ENCODE results near the gene ZRANB3.
"Not testable (repeated sequence)": the region's sequence is repeated elsewhere in the genome, so short reads cannot be mapped to it uniquely, and the experiment has no call there.

ZRANB3 gene

DNA sequence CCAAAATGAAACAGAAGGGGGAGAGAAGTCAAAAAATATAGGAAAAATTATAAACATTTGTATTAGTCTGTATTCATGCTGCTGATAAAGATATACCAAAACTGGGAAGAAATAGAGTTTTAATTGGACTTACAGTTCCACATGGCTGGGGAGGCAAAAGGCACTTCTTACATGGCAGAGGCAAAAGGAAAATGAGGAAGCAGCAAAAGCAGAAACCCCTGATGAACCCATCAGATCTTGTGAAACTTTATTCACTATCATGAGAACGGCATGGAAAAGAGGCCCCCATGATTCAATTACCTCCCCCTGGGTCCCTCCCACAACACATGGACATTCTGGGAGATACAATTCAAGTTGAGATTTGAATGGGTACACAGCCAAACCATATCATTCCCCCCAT, 79.1 kb downstream of the ZRANB3 start:
- ATAC-seq (no peak), DNase-seq (ENCODE audit: low spot score in 2 of 2) (no peak)
- no peaks in the 10 kb centered on the region for H3K36me3 Mint-ChIP-seq
- H3K4me3 Mint-ChIP-seq: no peak overlapping the region
- H3K27ac Mint-ChIP-seq: no peak overlapping the region
- H3K9me3 Mint-ChIP-seq: peaks cover 15% of the 10 kb centered on the region
- H3K4me1 Mint-ChIP-seq: no peaks in the 10 kb centered on the region

DNA sequence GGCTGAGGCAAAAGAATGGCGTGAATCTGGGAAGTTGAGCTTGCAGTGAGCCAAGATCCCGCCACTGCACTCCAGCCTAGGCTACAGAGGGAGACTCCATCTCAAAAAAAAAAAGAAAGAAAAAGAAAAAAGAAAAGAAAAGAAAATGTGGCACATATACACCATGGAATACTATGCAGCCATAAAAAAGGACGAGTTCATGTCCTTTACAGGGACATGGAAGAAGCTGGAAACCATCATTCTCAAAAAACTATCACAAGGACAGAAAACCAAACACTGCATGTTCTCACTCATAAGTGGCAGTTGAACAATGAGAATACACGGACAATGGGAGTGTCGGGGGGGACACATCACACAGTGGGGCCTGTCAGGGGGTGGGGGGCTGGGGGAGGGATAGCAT, 88.0 kb downstream of the ZRANB3 start:
- H3K9me3 Mint-ChIP-seq: peaks cover 13% of the 10 kb centered on the region
- H3K36me3 Mint-ChIP-seq; H3K4me3 Mint-ChIP-seq; ATAC-seq; H3K27ac Mint-ChIP-seq; DNase-seq (ENCODE audit: low spot score in 2 of 2); H3K4me1 Mint-ChIP-seq: not testable (repeated sequence)

DNA sequence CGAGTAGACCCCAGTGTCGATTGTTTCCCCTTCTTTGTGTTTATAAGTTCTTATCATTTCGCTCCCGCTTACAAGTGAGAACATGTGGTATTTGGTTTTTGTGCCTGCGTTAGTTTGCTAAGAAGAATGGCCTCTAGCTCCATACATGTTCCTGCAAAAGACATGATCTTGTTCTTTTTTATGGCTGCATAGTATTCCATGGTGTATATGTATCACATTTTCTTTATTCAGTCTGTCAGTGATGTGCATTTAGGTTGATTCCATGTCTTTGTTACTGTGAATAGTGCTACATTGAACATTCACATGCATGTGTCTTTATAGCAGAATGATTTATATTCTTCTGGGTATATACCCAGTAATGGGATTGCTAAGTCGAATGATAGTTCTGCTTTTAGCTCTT, 95.9 kb downstream of the ZRANB3 start:
- not testable (repeated sequence) for ATAC-seq; DNase-seq (ENCODE audit: low spot score in 2 of 2); H3K4me1 Mint-ChIP-seq; H3K4me3 Mint-ChIP-seq; H3K36me3 Mint-ChIP-seq; H3K27ac Mint-ChIP-seq
- H3K9me3 Mint-ChIP-seq: peaks cover 14% of the 10 kb centered on the region

DNA sequence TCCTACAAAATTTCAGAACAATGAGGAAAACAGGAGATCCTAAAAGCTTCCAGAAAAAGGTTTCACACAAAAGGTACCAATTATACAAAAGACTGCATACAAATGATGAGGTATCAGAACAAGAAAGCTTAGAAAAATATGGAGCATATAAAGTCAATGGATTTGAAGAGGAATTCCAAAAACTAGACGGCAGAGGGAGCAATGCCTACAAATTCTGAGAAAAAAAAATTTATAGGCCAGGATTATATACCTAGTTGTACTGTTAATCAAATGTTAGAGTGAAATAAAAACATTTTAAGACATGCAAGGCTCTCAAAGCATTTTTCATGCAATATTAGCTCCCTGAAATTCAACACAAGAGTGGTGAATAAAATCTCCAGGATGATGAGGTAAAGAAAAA, 106.2 kb downstream of the ZRANB3 start:
- no peak for ATAC-seq

DNA sequence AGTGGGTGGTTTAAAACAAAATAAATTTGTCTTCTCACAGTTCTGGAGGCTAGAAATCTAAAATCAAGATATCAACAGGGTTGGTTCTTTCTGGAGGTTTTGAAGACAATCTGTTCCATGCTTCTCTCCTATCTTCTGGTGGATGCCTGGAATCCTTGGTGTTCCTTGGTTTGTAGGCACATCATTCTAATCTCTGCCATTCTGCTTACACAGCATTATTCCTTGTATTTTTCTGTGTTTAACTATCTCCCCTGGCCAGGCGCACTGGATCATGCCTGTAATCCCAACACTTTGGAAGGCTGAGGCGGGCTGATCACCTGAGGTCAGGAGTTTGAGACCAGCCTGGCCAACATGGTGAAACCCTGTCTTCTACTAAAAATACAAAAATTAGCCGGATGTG, 108.1 kb downstream of the ZRANB3 start:
- H3K4me1 Mint-ChIP-seq: no peaks in the 10 kb centered on the region

More for the DNA sequence above, 106.2 kb downstream of the ZRANB3 start:
- DNase-seq (ENCODE audit: low spot score in 2 of 2): no peak
- peaks cover 10% of the 10 kb centered on the region for H3K9me3 Mint-ChIP-seq
- no peak overlapping the region for H3K27ac Mint-ChIP-seq
- H3K4me3 Mint-ChIP-seq: no peak overlapping the region
- no peaks in the 10 kb centered on the region for H3K36me3 Mint-ChIP-seq
- H3K4me1 Mint-ChIP-seq: no peaks in the 10 kb centered on the region

DNA sequence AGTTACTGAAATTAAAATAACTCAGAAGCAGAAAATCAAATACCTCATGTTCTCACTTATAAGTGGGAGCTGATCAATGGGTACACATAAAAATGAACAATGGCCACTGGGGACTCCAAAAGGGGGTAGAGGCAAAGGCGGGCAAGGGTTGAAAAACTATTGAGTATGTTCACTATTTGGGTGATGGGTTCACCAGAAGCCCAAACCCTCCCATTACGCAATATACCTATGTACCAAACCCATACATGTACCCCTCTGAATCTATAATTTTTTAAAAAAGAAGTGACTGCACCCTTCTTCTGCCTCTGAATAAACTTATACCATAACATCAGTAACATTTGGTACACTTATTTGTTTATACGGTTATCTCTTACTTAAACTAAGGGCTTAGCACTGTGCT, 119.4 kb downstream of the ZRANB3 start:
- Mint-ChIP-seq H3K4me3 (no peak overlapping the region), H3K36me3 (no peaks in the 10 kb centered on the region), H3K9me3 (peaks cover 10% of the 10 kb centered on the region), H3K4me1 (no peaks in the 10 kb centered on the region), H3K27ac (no peak overlapping the region)
- DNase-seq (ENCODE audit: low spot score in 2 of 2) (no peak), ATAC-seq (no peak)

More for the DNA sequence above, 108.1 kb downstream of the ZRANB3 start:
- peaks cover 16% of the 10 kb centered on the region for H3K9me3 Mint-ChIP-seq
- ATAC-seq: no peak
- H3K27ac Mint-ChIP-seq: no peak overlapping the region
- no peaks in the 10 kb centered on the region for H3K36me3 Mint-ChIP-seq
- no peak for DNase-seq (ENCODE audit: low spot score in 2 of 2)
- H3K4me3 Mint-ChIP-seq: no peak overlapping the region

DNA sequence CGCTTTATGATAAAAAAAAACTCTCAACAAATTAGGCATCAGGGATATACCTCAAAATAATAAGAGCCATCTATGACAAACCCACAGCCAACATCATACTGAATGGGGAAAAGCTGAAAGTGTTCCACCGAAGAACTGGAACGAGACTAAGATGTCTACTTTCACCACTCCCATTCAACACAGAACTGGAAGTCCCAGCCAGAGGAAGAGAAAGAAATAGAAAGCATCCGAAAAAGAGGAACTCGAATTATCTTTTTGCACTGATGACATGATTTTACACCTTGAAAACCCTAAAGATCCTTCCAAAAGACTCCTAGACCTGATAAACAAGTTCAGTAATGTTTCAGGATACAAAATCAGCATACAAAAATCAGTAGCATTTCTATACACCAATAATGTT, 121.6 kb downstream of the ZRANB3 start:
- H3K9me3 Mint-ChIP-seq: peaks cover 20% of the 10 kb centered on the region
- ATAC-seq (no peak), DNase-seq (ENCODE audit: low spot score in 2 of 2) (no peak)
- H3K4me1 Mint-ChIP-seq: no peaks in the 10 kb centered on the region
- H3K36me3 Mint-ChIP-seq: no peaks in the 10 kb centered on the region
- H3K27ac Mint-ChIP-seq: no peak overlapping the region
- H3K4me3 Mint-ChIP-seq: no peak overlapping the region

DNA sequence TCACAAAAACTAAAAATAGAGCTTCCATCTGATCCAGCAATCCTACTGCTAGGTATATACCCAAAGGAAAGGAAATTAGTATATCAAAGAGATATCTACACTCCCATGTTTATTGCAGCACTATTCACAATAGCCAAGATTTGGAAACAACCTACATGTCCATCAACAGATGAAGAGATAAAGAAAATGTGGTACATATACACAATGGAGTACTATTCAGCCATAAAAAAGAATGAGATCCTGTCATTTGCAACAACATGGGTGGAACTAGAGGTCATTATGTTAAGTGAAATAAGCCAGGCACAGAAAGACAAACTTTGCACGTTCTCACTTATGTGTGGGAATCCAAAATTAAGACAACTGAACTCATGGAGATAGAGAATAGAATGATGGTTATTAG, 134.8 kb downstream of the ZRANB3 start:
- not testable (repeated sequence) for DNase-seq (ENCODE audit: low spot score in 2 of 2); H3K36me3 Mint-ChIP-seq; H3K4me1 Mint-ChIP-seq; H3K27ac Mint-ChIP-seq; ATAC-seq; H3K4me3 Mint-ChIP-seq
- peaks cover 13% of the 10 kb centered on the region for H3K9me3 Mint-ChIP-seq

DNA sequence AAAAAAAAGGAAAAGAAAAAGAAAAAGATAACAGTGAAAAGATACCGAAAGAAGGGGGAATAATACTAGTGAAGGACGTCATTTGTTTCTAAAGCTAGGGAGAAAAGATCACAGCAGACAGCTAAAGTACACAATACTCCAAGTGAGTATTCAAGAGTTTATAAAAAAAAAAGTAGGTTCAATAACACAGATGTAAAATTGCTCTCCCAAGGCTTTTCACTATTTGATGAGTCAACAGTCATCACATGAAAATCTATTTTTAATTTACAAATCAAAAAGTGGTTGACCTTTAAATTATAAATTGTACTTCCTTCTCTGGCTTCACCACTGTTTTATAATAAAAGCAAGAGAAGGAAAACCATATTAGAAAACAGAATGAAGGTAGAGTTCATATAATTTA, 144.0 kb downstream of the ZRANB3 start:
- no peaks in the 10 kb centered on the region for H3K36me3 Mint-ChIP-seq
- H3K27ac Mint-ChIP-seq: no peak overlapping the region
- H3K4me1 Mint-ChIP-seq: no peaks in the 10 kb centered on the region
- peaks cover 9% of the 10 kb centered on the region for H3K9me3 Mint-ChIP-seq
- H3K4me3 Mint-ChIP-seq: no peak overlapping the region
- ATAC-seq (no peak), DNase-seq (ENCODE audit: low spot score in 2 of 2) (no peak)

DNA sequence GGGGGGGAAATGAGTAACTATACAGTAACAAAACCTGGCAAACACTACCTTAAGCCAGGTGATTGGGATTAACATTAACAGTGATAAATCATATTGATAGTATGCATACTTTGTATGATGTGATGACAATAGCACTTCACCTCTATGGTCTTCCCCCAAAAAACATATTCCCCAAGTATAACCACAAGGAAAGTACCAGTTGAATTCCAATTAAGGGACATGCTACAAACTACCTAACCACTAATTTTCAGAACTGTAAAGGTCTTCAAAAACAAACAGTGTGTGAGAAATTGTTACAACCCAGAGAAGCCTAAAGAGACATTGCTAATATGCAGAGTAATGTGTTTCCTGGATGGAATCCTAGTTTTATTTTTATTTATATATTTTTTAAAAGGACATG, 152.4 kb downstream of the ZRANB3 start:
- no peak for ATAC-seq
- H3K36me3 Mint-ChIP-seq: no peaks in the 10 kb centered on the region
- no peak for DNase-seq (ENCODE audit: low spot score in 2 of 2)
- peaks cover 25% of the 10 kb centered on the region for H3K9me3 Mint-ChIP-seq
- H3K4me3 Mint-ChIP-seq: no peak overlapping the region
- H3K4me1 Mint-ChIP-seq: no peaks in the 10 kb centered on the region
- H3K27ac Mint-ChIP-seq: no peak overlapping the region

DNA sequence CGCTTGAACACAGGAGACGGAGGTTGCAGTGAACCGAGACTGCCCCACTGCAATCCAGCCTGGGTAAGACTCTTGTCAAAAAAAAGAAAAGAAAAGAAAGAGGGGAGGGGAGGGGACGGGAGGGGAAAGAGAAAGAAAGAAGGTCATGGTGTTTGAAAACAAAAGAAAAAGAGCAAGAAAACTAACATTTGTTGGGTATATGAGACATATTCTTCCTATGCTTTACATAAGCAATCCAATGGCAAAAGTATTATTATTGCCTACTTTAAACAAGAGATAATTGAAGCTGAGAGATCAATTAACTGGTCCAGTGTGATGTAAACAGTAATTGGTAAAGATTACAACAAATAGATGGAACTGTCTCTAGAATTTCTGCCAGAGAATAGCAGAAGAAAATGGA, 157.3 kb downstream of the ZRANB3 start:
- no peak for DNase-seq (ENCODE audit: low spot score in 2 of 2)
- no peak for ATAC-seq
- Mint-ChIP-seq H3K27ac (no peak overlapping the region), H3K9me3 (peaks cover 12% of the 10 kb centered on the region), H3K4me3 (no peak overlapping the region), H3K4me1 (no peaks in the 10 kb centered on the region), H3K36me3 (no peaks in the 10 kb centered on the region)

DNA sequence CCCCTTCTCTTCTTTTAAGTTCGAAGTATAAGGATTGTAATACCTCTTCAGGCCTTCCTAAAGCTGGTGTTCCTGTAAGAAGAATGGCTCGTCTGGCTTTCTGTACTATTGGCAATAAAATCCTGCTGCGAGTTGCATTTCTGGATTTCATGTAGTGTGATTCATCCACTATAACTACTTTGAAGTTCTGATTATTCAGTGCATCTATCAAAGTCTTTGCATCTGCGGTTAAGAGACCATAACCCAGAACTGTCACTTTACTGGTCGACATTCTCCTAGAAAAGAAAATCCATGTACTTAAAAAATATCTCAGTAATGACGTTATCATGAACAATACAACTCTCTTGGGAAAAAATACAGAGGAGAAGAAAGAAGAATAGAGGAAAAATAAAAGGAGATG, 181.1 kb downstream of the ZRANB3 start:
- ATAC-seq: no peak
- Mint-ChIP-seq H3K36me3 (peaks cover 4% of the 10 kb centered on the region), H3K4me3 (no peak overlapping the region), H3K27ac (no peak overlapping the region), H3K4me1 (no peaks in the 10 kb centered on the region), H3K9me3 (peaks cover 16% of the 10 kb centered on the region)
- no peak for DNase-seq (ENCODE audit: low spot score in 2 of 2)

DNA sequence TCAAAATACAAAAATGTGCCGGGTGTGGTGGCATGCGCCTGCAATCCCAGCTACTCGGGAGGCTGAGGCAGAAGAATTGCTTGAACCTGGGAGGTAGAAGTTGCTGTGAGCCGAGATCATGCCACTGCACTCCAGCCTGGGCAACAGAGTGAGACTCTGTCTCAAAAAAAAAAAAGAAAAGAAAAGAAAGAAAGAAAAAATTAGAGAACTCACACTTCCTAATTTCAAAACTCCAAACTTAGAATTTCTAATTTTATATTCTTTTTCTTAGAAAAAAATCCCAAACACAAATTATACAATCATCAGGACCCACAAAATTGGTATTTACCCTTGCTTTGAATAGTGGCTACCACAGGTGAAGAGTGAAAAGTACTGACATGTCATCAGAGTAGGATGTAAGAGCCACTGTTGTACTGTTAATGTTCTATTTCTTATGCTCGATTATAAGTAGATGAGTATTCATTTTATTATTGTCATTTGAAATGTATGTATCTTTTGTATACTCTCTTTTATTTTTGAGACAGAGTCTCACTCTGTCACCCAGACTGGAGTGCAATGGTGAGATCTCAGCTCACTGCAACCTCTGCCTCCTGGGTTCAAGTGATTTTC, 182.8 kb downstream of the ZRANB3 start:
- not testable (repeated sequence) for H3K4me1 Mint-ChIP-seq; H3K27ac Mint-ChIP-seq; ATAC-seq; H3K36me3 Mint-ChIP-seq; H3K4me3 Mint-ChIP-seq; DNase-seq (ENCODE audit: low spot score in 2 of 2)
- H3K9me3 Mint-ChIP-seq: peaks cover 16% of the 10 kb centered on the region

DNA sequence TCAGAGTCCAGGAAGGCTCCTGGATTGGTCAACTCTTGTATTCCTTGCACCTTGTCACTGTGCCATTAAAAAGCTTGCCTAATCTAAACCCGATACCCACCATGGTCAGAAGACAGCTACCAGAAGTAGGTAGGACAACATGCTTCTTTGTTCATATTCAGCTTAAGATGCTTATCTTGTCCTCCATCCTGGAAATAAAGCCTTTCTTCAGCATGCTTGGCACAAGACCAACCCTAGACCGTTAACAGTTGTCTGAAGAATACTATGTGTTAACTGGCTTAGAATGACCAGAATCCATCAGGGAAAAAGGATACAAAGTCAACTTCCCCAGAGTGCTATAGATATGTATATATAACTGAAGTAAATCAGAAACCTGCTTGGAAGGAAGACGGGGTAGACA, 193.9 kb downstream of the ZRANB3 start:
- peaks cover 10% of the 10 kb centered on the region for H3K9me3 Mint-ChIP-seq
- no peaks in the 10 kb centered on the region for H3K36me3 Mint-ChIP-seq
- no peaks in the 10 kb centered on the region for H3K4me1 Mint-ChIP-seq
- no peak overlapping the region for H3K4me3 Mint-ChIP-seq
- DNase-seq (ENCODE audit: low spot score in 2 of 2) (no peak), ATAC-seq (no peak)
- H3K27ac Mint-ChIP-seq: no peak overlapping the region

DNA sequence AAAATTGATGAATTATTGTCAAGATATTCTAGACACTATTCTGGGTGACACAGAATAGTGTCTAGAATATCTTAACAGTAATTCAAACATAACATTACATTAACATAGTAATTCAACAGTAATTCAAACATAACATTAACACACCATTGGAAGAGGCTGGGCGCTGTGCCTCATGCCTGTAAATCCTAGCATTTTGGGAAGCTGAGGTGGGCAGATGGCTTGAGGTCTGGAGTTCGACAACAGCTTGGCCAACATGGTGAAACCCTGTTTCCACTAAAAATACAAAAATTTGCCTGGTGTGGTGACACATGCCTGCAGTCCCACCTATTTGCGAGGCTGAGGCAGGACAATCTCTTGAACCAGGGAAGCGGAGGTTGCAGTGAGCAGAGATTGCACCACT, 195.8 kb downstream of the ZRANB3 start:
- no peak for DNase-seq (ENCODE audit: low spot score in 2 of 2)
- H3K4me3 Mint-ChIP-seq: no peak overlapping the region
- ATAC-seq: no peak
- H3K4me1 Mint-ChIP-seq: no peaks in the 10 kb centered on the region
- no peak overlapping the region for H3K27ac Mint-ChIP-seq
- peaks cover 17% of the 10 kb centered on the region for H3K9me3 Mint-ChIP-seq
- no peaks in the 10 kb centered on the region for H3K36me3 Mint-ChIP-seq

DNA sequence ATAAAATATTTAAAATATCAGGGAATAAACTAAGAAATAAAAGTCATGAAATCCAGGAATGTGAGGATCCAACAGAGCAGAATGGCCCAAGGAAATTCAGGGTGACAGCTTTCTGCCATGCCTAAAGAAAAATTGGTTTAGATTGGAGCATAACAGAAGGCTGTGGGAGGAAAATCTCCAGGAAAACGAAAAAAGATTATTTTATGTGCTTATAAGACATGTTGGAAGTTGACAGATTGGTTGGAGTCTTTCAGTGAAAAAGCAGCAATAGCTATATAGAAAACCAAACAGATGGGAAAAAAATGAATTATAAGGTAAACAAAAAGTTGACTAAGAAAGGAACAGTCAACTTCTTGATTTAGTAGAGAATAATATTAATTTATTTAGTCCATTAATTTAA, 203.9 kb downstream of the ZRANB3 start:
- Mint-ChIP-seq H3K4me3 (no peak overlapping the region), H3K27ac (no peak overlapping the region), H3K9me3 (peaks cover 24% of the 10 kb centered on the region), H3K36me3 (no peaks in the 10 kb centered on the region), H3K4me1 (no peaks in the 10 kb centered on the region)
- DNase-seq (ENCODE audit: low spot score in 2 of 2) (no peak), ATAC-seq (no peak)
